ENCODE data around the gene EPC2. TPM values are rescaled to one million over a fixed set of nuclear protein-coding genes. Genes with fewer than 3 reads are reported as not detected.

EPC2 gene
- total and polyA plus RNA-seq, 7 donors, result 9.2 to 31.4 (median 29.1) TPM

DNA sequence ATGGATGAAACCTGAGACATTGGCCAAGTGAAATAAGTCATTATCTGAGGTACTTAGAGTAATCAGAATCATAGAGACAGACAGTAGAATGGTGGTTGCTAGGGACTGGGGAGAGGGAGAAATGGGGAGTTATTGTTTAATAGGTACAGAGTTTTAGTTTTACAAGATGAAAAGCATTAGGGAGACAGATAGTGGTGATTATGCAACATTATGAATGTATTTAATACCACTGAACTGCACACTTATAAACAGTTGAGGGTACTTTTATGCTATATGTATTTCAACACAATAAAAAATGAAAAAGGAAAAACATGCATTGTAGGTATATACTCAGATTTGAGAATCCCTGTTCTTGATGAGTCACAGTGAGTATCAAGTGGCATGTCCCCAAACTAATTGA, 59.7 kb downstream of the EPC2 start:
- Histone ChIP-seq H3K9me3 (peaks cover 0 to 8% (median 0%) of the 10 kb centered on the region in 4 donors), H3K36me3 (peaks cover 0 to 15% (median 0%) of the 10 kb centered on the region in 4 donors), H3K4me3 (no peak overlapping the region), H3K27me3 (no peaks in the 10 kb centered on the region), H3K4me1 (no peaks in the 10 kb centered on the region), H3K27ac (no peak overlapping the region)
- no peak for DNase-seq
- intact Hi-C loops (cut with DNase I), result no loop called here
- TF ChIP-seq POLR2A (IDR thresholded peaks at IDR 0.05) (no peak), EP300 (IDR thresholded peaks at IDR 0.05) (no peak), POLR2AphosphoS5 (IDR thresholded peaks at IDR 0.05) (no peak)
- TF ChIP-seq, protein P1, sequence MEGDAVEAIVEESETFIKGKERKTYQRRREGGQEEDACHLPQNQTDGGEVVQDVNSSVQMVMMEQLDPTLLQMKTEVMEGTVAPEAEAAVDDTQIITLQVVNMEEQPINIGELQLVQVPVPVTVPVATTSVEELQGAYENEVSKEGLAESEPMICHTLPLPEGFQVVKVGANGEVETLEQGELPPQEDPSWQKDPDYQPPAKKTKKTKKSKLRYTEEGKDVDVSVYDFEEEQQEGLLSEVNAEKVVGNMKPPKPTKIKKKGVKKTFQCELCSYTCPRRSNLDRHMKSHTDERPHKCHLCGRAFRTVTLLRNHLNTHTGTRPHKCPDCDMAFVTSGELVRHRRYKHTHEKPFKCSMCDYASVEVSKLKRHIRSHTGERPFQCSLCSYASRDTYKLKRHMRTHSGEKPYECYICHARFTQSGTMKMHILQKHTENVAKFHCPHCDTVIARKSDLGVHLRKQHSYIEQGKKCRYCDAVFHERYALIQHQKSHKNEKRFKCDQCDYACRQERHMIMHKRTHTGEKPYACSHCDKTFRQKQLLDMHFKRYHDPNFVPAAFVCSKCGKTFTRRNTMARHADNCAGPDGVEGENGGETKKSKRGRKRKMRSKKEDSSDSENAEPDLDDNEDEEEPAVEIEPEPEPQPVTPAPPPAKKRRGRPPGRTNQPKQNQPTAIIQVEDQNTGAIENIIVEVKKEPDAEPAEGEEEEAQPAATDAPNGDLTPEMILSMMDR (IDR thresholded peaks at IDR 0.05), result no peak

DNA sequence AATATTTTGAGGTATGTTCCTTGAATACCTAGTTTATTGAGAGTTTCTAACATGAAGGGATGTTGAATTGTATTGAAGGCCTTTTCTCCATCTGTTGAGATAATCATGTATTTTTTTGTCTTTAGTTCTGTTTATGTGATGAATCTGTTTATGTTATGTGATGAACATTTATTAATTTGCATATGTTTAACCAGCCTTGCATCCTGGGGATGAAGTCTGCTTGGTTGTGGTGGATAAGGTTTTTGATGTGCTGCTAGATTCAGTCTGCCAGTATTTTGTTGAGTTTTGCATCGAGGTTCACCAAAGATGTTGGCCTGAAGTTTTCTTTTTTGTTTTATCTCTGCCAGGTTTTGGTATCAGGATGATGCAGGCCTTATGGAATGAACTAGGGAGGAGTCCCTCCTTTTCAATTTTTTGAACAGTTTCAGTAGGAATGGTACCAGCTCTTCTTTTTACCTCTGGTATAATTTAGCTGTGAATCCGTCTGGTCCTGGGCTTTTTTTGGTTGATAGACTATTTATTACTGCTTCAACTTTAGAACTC, 71.9 kb downstream of the EPC2 start:
- H3K9me3 ChIP-seq, result no peaks in the 10 kb centered on the region
- WGBS, 2 donors, result 77 to 92% methylated on average over 2 of the region's 2 CpGs
- TF ChIP-seq POLR2AphosphoS5 (IDR thresholded peaks at IDR 0.05) (no peak), EP300 (IDR thresholded peaks at IDR 0.05) (no peak), POLR2A (IDR thresholded peaks at IDR 0.05) (no peak)
- TF ChIP-seq, protein P1 (IDR thresholded peaks at IDR 0.05), result no peak
- intact Hi-C loops (cut with DNase I), result no loop called here
- H3K4me1 ChIP-seq, result peaks cover 0 to 21% (median 19%) of the 10 kb centered on the region in 4 donors
- no peak overlapping the region for H3K4me3 ChIP-seq
- no peak overlapping the region for H3K27ac ChIP-seq
- no peaks in the 10 kb centered on the region for H3K27me3 ChIP-seq
- DNase-seq, result no peak
- H3K36me3 ChIP-seq, result no peaks in the 10 kb centered on the region

DNA sequence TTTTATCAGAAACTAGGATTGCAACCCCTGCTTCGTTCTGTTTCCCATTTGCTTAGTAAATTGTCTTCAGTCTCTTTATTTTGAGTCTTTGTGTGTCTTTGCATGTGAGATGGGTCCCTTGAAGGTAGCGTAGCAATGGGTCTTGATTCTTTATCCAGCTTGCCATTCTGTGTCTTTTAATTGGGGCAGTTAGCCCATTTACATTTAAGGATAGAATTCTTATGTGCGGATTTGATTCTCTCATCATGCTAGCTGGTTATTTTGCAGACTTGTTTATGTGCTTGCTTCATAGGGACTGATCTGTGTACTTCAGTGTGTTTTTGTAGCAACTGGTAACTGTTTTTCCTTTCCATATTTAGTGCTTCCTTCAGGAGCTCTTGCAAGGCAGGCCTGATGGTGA, 73.5 kb downstream of the EPC2 start:
- WGBS, 2 donors, result 98 to 99% methylated on average over 3 of the region's 3 CpGs
- Histone ChIP-seq H3K4me3 (no peak overlapping the region), H3K27ac (no peak overlapping the region), H3K36me3 (no peaks in the 10 kb centered on the region), H3K4me1 (peaks cover 0 to 27% (median 23%) of the 10 kb centered on the region in 4 donors), H3K27me3 (no peaks in the 10 kb centered on the region), H3K9me3 (no peaks in the 10 kb centered on the region)
- DNase-seq, result no peak
- TF ChIP-seq POLR2AphosphoS5 (IDR thresholded peaks at IDR 0.05), result no peak
- no peak for TF ChIP-seq POLR2A (IDR thresholded peaks at IDR 0.05)
- no peak for TF ChIP-seq EP300 (IDR thresholded peaks at IDR 0.05)
- TF ChIP-seq, protein P1 (IDR thresholded peaks at IDR 0.05), result no peak
- intact Hi-C loops (cut with DNase I), result no loop called here

DNA sequence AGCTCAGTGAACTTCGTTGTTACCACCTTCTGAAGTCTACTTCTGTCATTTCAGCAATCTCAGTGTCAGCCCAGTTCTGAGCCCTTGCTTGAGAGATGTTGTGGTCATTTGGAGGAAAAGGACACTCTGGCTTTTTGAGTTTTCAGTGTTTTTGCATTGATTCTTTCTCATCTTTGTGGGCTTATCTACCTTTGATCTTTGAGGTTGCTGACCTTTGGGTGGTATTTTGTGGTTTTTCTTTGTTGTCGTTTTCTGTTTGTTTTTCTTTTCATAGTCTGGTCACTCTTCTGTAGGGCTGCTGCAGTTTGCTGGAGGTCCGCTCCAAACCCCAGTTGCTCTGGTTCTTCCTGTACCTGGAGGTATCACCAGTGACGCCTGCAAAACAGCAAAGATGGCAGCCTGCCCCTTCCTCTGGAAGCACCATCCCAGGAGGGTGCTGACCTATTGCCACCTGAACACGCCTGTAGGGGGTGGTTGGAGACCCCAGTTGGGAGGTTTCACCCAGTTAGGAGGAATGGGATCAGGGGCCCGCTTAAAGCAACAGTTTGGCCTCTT, 74.7 kb downstream of the EPC2 start:
- intact Hi-C loops (cut with DNase I), result no loop called here
- peaks cover 0 to 27% (median 23%) of the 10 kb centered on the region in 4 donors for H3K4me1 ChIP-seq
- WGBS, 2 donors, result 92 to 95% methylated on average over 6 of the region's 6 CpGs
- no peaks in the 10 kb centered on the region for H3K27me3 ChIP-seq
- no peak for DNase-seq
- H3K27ac ChIP-seq, result no peak overlapping the region
- H3K9me3 ChIP-seq, result no peaks in the 10 kb centered on the region
- no peaks in the 10 kb centered on the region for H3K36me3 ChIP-seq
- no peak overlapping the region for H3K4me3 ChIP-seq
- TF ChIP-seq POLR2A (IDR thresholded peaks at IDR 0.05), result no peak
- TF ChIP-seq EP300 (IDR thresholded peaks at IDR 0.05), result no peak
- TF ChIP-seq, protein P1 (IDR thresholded peaks at IDR 0.05), result no peak
- no peak for TF ChIP-seq POLR2AphosphoS5 (IDR thresholded peaks at IDR 0.05)

Measured in sigmoid colon (tissue), 7 donors.